Transverse colon (tissue), 4 donors: ENCODE results near the gene PRKCSH.

ENCODE experiments used
- EP300 ChIP-seq: sonication (generic); formaldehyde crosslinking; IDR thresholded peaks from one replicate; pipeline ENCODE4 v1.6.1; 2017; ENCODE audit warnings: antibody characterized with exemption, low read depth
- POLR2A ChIP-seq: fragments of 450-650 bp; IDR thresholded peaks from one replicate; pipeline ENCODE4 v1.6.1; 2016; ENCODE audit warnings: antibody characterized with exemption, mild to moderate bottlenecking, moderate library complexity
- POLR2AphosphoS5 ChIP-seq, 3 donors: sonication (generic); formaldehyde crosslinking; IDR thresholded peaks; one replicate each; pipeline ENCODE4 v1.6.1; 2016; ENCODE audit warnings: antibody characterized with exemption in 3 of 3
- TF ChIP-seq, protein P1 (sequence below), 5 experiments: fragments of 200-600 bp in 3 of 5; fragments of 450-650 bp in 2 of 5; sonication (generic) in 3 of 5; IDR thresholded peaks; 1 replicate in 2 of 5; 2 replicates in 3 of 5; pipeline ENCODE4 v1.5.1; 2016 to 2017; ENCODE audit warnings: antibody characterized with exemption in 5 of 5, inconsistent platforms in 3 of 5, mild to moderate bottlenecking in 2 of 5, moderate library complexity in 1 of 5

DNA sequence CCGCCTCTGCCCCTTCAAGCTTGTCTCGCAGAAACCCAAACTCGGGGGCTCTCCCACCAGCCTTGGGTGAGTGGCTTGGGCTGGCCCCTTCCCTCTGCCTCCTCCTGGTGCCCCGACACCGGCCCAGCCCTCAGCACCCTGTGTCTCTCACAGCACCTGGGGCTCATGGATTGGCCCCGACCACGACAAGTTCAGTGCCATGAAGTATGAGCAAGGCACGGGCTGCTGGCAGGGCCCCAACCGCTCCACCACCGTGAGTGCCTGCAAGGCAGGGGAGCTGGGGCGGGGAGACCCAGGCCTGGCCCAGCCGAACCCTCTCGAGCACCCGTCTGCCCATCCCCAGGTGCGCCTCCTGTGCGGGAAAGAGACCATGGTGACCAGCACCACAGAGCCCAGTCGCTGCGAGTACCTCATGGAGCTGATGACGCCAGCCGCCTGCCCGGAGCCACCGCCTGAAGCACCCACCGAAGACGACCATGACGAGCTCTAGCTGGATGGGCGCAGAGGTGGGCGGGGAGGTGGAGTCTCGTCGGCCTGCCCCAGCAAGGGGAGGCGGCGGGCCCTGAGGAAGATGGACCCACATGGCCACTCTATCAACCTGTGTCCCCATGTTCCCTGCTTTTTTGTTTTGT lies 13.6 kb downstream of the PRKCSH start:
- TF ChIP-seq, protein P1, sequence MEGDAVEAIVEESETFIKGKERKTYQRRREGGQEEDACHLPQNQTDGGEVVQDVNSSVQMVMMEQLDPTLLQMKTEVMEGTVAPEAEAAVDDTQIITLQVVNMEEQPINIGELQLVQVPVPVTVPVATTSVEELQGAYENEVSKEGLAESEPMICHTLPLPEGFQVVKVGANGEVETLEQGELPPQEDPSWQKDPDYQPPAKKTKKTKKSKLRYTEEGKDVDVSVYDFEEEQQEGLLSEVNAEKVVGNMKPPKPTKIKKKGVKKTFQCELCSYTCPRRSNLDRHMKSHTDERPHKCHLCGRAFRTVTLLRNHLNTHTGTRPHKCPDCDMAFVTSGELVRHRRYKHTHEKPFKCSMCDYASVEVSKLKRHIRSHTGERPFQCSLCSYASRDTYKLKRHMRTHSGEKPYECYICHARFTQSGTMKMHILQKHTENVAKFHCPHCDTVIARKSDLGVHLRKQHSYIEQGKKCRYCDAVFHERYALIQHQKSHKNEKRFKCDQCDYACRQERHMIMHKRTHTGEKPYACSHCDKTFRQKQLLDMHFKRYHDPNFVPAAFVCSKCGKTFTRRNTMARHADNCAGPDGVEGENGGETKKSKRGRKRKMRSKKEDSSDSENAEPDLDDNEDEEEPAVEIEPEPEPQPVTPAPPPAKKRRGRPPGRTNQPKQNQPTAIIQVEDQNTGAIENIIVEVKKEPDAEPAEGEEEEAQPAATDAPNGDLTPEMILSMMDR (IDR thresholded peaks at IDR 0.05), result no peak
- TF ChIP-seq POLR2A, result no peak
- TF ChIP-seq POLR2AphosphoS5 (IDR thresholded peaks at IDR 0.05), result no peak
- TF ChIP-seq EP300, result no peak
